Measurements from ENCODE around the gene KCND2. TPM values are rescaled to one million over a fixed set of nuclear protein-coding genes. Genes with fewer than 3 reads are reported as not detected.

Gene KCND2
- total and polyA plus RNA-seq, 2 experiments from 2014 or later, result 0.45 to 2.2 TPM

- TF ChIP-seq, protein P1, sequence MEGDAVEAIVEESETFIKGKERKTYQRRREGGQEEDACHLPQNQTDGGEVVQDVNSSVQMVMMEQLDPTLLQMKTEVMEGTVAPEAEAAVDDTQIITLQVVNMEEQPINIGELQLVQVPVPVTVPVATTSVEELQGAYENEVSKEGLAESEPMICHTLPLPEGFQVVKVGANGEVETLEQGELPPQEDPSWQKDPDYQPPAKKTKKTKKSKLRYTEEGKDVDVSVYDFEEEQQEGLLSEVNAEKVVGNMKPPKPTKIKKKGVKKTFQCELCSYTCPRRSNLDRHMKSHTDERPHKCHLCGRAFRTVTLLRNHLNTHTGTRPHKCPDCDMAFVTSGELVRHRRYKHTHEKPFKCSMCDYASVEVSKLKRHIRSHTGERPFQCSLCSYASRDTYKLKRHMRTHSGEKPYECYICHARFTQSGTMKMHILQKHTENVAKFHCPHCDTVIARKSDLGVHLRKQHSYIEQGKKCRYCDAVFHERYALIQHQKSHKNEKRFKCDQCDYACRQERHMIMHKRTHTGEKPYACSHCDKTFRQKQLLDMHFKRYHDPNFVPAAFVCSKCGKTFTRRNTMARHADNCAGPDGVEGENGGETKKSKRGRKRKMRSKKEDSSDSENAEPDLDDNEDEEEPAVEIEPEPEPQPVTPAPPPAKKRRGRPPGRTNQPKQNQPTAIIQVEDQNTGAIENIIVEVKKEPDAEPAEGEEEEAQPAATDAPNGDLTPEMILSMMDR (IDR thresholded peaks at IDR 0.05; ENCODE audit: low read depth, low read length), result no peak
- Histone ChIP-seq H3K9me3 (ENCODE audit: low read depth) (no peaks in the 10 kb centered on the region), H3K4me3 (no peak overlapping the region), H3K36me3 (no peaks in the 10 kb centered on the region), H3K4me1 (ENCODE audit: low read depth) (no peaks in the 10 kb centered on the region), H3K27ac (no peak overlapping the region), H3K27me3 (no peaks in the 10 kb centered on the region)
- peak in 1 of 2 donors; percentile 8 for DNase-seq (ENCODE audit: low read depth in 1 of 2, low spot score in 1 of 2)
These were observed 436.4 kb downstream of the KCND2 start for GRCh38 chr7:120709252-120709971.

- TF ChIP-seq, protein P1 (IDR thresholded peaks at IDR 0.05; ENCODE audit: low read depth, low read length), result no peak
- no peak overlapping the region for H3K4me3 ChIP-seq
- no peaks in the 10 kb centered on the region for H3K36me3 ChIP-seq
- no peaks in the 10 kb centered on the region for H3K27me3 ChIP-seq
- peak in 1 of 2 donors; percentile 23 for DNase-seq (ENCODE audit: low read depth in 1 of 2, low spot score in 1 of 2)
- H3K9me3 ChIP-seq (ENCODE audit: low read depth), result no peaks in the 10 kb centered on the region
- no peaks in the 10 kb centered on the region for H3K4me1 ChIP-seq (ENCODE audit: low read depth)
- no peak overlapping the region for H3K27ac ChIP-seq
These were observed 437.0 kb downstream of the KCND2 start for GRCh38 chr7:120709972-120710320.

DNA sequence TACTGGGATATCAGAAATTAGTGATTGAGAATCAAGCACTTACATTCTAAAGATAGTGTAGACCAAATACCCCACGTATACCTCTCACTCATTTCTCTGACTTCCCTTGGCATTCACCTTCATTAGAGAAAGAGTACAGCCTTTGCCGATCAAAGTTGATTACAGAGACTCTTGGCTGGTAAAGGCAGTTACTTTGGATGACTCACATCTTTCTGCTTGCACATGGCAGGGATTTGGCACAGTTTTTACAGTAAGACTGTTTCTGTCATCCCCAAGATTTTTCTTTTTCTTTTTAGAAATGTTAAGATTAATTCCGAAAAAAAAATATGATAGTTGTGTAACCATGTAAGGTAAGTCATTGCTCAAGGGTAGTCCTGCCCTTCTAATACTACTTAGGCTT, 442.0 kb downstream of the KCND2 start:
- H3K9me3 ChIP-seq (ENCODE audit: low read depth), result no peaks in the 10 kb centered on the region
- H3K27me3 ChIP-seq, result no peaks in the 10 kb centered on the region
- no peak overlapping the region for H3K4me3 ChIP-seq
- TF ChIP-seq, protein P1 (IDR thresholded peaks at IDR 0.05; ENCODE audit: low read depth, low read length), result no peak
- DNase-seq (ENCODE audit: low read depth in 1 of 2, low spot score in 1 of 2), result peak in 1 of 2 donors; percentile 14
- peaks cover 8% of the 10 kb centered on the region for H3K4me1 ChIP-seq (ENCODE audit: low read depth)
- no peaks in the 10 kb centered on the region for H3K36me3 ChIP-seq
- H3K27ac ChIP-seq, result no peak overlapping the region

GRCh38 chr7:120716307-120716706, 443.3 kb downstream of the KCND2 start:
- no peak overlapping the region for H3K27ac ChIP-seq
- no peaks in the 10 kb centered on the region for H3K9me3 ChIP-seq (ENCODE audit: low read depth)
- TF ChIP-seq, protein P1 (IDR thresholded peaks at IDR 0.05; ENCODE audit: low read depth, low read length), result no peak
- DNase-seq (ENCODE audit: low read depth in 1 of 2, low spot score in 1 of 2), result no peak
- H3K4me1 ChIP-seq (ENCODE audit: low read depth), result peaks cover 8% of the 10 kb centered on the region
- no peaks in the 10 kb centered on the region for H3K27me3 ChIP-seq
- H3K4me3 ChIP-seq, result no peak overlapping the region
- H3K36me3 ChIP-seq, result no peaks in the 10 kb centered on the region

DNA sequence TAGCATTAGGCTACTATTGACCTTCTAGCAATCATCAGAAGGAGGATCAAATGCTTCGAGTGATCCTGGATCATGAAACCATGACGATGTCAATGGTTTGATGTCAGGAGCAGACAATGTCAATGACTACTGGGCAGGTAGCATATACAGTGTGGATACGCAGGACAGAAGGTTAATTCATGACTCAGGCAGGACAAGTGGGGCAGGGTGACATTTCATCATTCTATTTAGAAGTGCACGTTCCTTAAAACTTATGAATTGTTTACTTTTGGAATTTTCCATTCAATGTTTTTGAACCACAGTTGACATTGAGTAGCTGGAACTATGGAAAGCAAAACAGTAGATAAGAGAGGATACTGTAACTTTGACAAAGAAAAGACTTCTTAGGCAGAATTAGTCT, 444.2 kb downstream of the KCND2 start:
- Histone ChIP-seq H3K36me3 (no peaks in the 10 kb centered on the region), H3K9me3 (ENCODE audit: low read depth) (no peaks in the 10 kb centered on the region), H3K4me1 (ENCODE audit: low read depth) (peaks cover 8% of the 10 kb centered on the region), H3K27me3 (no peaks in the 10 kb centered on the region), H3K4me3 (no peak overlapping the region), H3K27ac (no peak overlapping the region)
- TF ChIP-seq, protein P1 (IDR thresholded peaks at IDR 0.05; ENCODE audit: low read depth, low read length), result no peak
- no peak for DNase-seq (ENCODE audit: low read depth in 1 of 2, low spot score in 1 of 2)
